Measurements from ENCODE around the gene ALPK1.

DNA sequence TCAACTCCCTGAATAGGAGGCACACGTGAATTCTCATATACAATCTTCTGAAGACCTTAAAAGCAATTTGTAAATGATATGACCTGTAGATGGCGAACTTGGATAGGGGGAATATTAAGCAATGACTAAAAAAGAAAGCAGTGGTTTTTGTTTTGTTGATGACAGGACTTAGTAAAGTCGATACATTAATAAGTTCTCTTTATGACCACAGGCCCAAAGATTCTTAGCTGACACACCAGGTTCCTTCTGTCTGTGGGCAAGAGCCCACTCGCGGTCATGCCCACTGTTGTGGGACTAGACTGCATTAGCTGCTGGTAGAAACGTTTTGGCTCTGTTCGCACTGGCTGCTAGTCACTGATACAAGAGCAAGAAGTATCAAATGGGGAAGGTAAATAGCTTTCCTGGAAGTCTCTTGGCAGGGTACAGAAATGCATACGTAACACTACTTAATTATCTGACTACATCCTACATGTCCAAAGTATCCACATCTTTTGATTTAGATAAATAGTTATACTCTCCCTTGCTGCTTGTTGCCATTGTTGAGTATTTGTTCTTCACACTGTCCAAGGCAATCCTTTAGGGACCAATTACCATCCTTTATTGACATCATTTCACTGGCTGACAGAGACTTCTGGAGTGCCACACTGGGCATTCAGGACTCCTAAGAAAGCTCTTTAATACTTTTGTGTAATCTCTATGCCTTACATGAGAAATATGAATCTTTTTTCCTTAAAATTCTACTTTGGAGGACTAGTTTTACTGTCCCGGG lies 31.0 kb downstream of the ALPK1 start:
- TF ChIP-seq GATA2 (IDR thresholded peaks at IDR 0.05; ENCODE audit: low read depth, low read length) (no peak), GATA3 (IDR thresholded peaks at IDR 0.05; ENCODE audit: low read depth, low read length) (no peak)

Measured in SH-SY5Y (cell line).